Keratinocyte (primary cell): Measurements from ENCODE around the gene APOA5. TPM values are rescaled to one million over a fixed set of nuclear protein-coding genes. Genes with fewer than 3 reads are reported as not detected.
A peak's percentile ranks its signal among the peaks of the same experiment; 100 is the strongest.

Experiments
- DNase-seq: peaks from one replicate; pipeline ENCODE4 v3.0.0-alpha.2; 2011; ENCODE audit warnings: low read depth, missing footprints, low spot score
- FAIRE-seq: peaks from 2 replicates; lab custom pipeline; 2011; peaks lifted over from hg19 to GRCh38; lab: Jason Lieb, UNC
- H2AFZ ChIP-seq: 2 replicates; pipeline ENCODE4 v1.6.0; 2012; ENCODE audit warnings: low read length, control low read depth, inconsistent platforms; ENCODE audit not compliant: control insufficient read depth
- H3K27ac ChIP-seq: 2 replicates; pipeline ENCODE4 v1.5.1; 2011; ENCODE audit warnings: low read length; ENCODE audit not compliant: control insufficient read depth, insufficient read depth
- H3K27me3 ChIP-seq: 3 replicates; pipeline ENCODE4 v1.6.0; 2011; ENCODE audit warnings: low read length; ENCODE audit not compliant: control insufficient read depth, insufficient read depth; ENCODE audit errors: extremely low read depth
- H3K36me3 ChIP-seq, 2 experiments: 2 replicates in 1 of 2; 3 replicates in 1 of 2; pipeline ENCODE4 v1.5.1; 2011; ENCODE audit warnings: low read length in 2 of 2, mild to moderate bottlenecking in 1 of 2; ENCODE audit not compliant: control insufficient read depth in 2 of 2, insufficient read depth in 2 of 2; ENCODE audit errors: extremely low read depth in 1 of 2
- H3K4me1 ChIP-seq: 3 replicates; pipeline ENCODE4 v1.5.1; 2011; ENCODE audit warnings: low read length; ENCODE audit not compliant: control insufficient read depth, insufficient read depth; ENCODE audit errors: extremely low read depth
- H3K4me2 ChIP-seq: 3 replicates; pipeline ENCODE4 v1.6.0; 2011; ENCODE audit warnings: low read depth, low read length; ENCODE audit not compliant: control insufficient read depth, insufficient read depth; ENCODE audit errors: extremely low read depth
- H3K4me3 ChIP-seq, 3 experiments: fragments of 200-600 bp in 1 of 3; sonication (generic) in 1 of 3; 2 replicates in 2 of 3; 3 replicates in 1 of 3; pipeline ENCODE4 v1.5.1; 2011 to 2016; ENCODE audit warnings: low read length in 3 of 3, mild to moderate bottlenecking in 3 of 3, control low read depth in 2 of 3, inconsistent platforms in 1 of 3, low read depth in 1 of 3, mixed read lengths in 1 of 3, mixed run types in 1 of 3, moderate library complexity in 1 of 3; ENCODE audit not compliant: control insufficient read depth in 2 of 3, insufficient read depth in 2 of 3; ENCODE audit errors: extremely low read depth in 1 of 3
- H3K79me2 ChIP-seq: 2 replicates; pipeline ENCODE4 v1.6.0; 2012; ENCODE audit warnings: low read length; ENCODE audit not compliant: control insufficient read depth, insufficient read depth
- H3K9ac ChIP-seq: 3 replicates; pipeline ENCODE4 v1.6.0; 2011; ENCODE audit warnings: low read length; ENCODE audit not compliant: control insufficient read depth, insufficient read depth; ENCODE audit errors: extremely low read depth
- H3K9me1 ChIP-seq: 3 replicates; pipeline ENCODE4 v1.6.0; 2011; ENCODE audit warnings: low read length; ENCODE audit not compliant: control insufficient read depth, insufficient read depth; ENCODE audit errors: extremely low read depth
- H3K9me3 ChIP-seq: 2 replicates; pipeline ENCODE4 v1.5.1; 2012; ENCODE audit warnings: low read depth, low read length; ENCODE audit not compliant: control insufficient read depth
- H4K20me1 ChIP-seq: 3 replicates; pipeline ENCODE4 v1.6.0; 2011; ENCODE audit warnings: low read length; ENCODE audit not compliant: control insufficient read depth, insufficient read depth; ENCODE audit errors: extremely low read depth
- CTCF ChIP-seq, 3 experiments: IDR thresholded peaks in 1 of 3; conservative IDR thresholded peaks in 1 of 3; optimal IDR thresholded peaks in 1 of 3; 2 replicates in 2 of 3; 3 replicates in 1 of 3; pipeline versions ENCODE3 to v1.5.1; 2011; ENCODE audit warnings: low read length in 3 of 3, mild to moderate bottlenecking in 3 of 3, moderate library complexity in 2 of 3, control low read depth in 1 of 3, inconsistent platforms in 1 of 3; ENCODE audit not compliant: insufficient read depth in 2 of 3; ENCODE audit errors: extremely low read depth in 1 of 3
- EZH2 ChIP-seq: IDR thresholded peaks from one replicate; pipeline ENCODE4 v1.6.1; 2012; ENCODE audit warnings: inconsistent platforms, mild to moderate bottlenecking, low read length, moderate library complexity
- dilution Hi-C: fragments of 300-500 bp; cut with MboI; formaldehyde crosslinking; loops from one replicate; pipeline ENCODE4 v1.7.0; 2020; ENCODE audit warnings: low sequenced_read_pairs; ENCODE audit not compliant: extremely low pct_ligation_motif_present
- polyA plus RNA-seq, 5 experiments: library from polyadenylated mRNA; depleted of rRNA in 3 of 5; stranded (reverse) in 3 of 5; stranded (forward) in 1 of 5; unstranded in 1 of 5; fragments of >200 nt; gene quantifications; 1 replicate in 1 of 5; 2 replicates in 3 of 5; 3 replicates in 1 of 5; pipeline versions ENCODE4 v1.2.1 to v1.2.3, GENCODE V29; 2011 to 2012; ENCODE audit warnings: missing spikeins in 2 of 5, low read depth in 1 of 5, low replicate concordance in 1 of 5

Gene APOA5
- polyA plus RNA-seq, 1 donor (not counting 4 experiments of a cell fraction or from before 2014, with no cell fraction given): not detected

GRCh38 chr11:116786326-116786725 lies 5.4 kb downstream of the APOA5 start:
- Histone ChIP-seq H3K9me1 (no peaks in the 10 kb centered on the region), H3K9ac (no peak overlapping the region), H3K9me3 (no peaks in the 10 kb centered on the region), H3K4me1 (peaks cover 18% of the 10 kb centered on the region), H2AFZ (no peak overlapping the region), H3K27ac (no peak overlapping the region), H3K36me3 (peaks cover 31 to 47% of the 10 kb centered on the region in 2 experiments), H3K27me3 (no peaks in the 10 kb centered on the region), H3K4me3 (no peak overlapping the region), H3K4me2 (peak overlapping the region; percentile 91), H4K20me1 (no peaks in the 10 kb centered on the region), H3K79me2 (peaks cover 17% of the 10 kb centered on the region)
- TF ChIP-seq EZH2 (no peak), CTCF (optimal IDR thresholded peaks at IDR 0.05 in 1 of 3, IDR thresholded peaks at IDR 0.05 in 1 of 3, conservative IDR thresholded peaks at IDR 0.05 in 1 of 3; ENCODE audit: extremely low read depth in 1 of 3, insufficient read depth in 2 of 3, low read length in 3 of 3) (no peak)
- DNase-seq (no peak), FAIRE-seq (no peak)
- dilution Hi-C loops: no loop called here

GRCh38 chr11:116782728-116783127 lies 9.0 kb downstream of the APOA5 start:
- dilution Hi-C loops: no loop called here
- no peak for FAIRE-seq
- DNase-seq: no peak

More at GRCh38 chr11:116782728-116783127, 9.0 kb downstream of the APOA5 start:
- peaks cover 17% of the 10 kb centered on the region for H3K79me2 ChIP-seq
- H4K20me1 ChIP-seq: no peaks in the 10 kb centered on the region
- H3K4me1 ChIP-seq: peaks cover 13% of the 10 kb centered on the region
- peaks cover 46 to 75% of the 10 kb centered on the region in 2 experiments for H3K36me3 ChIP-seq
- H3K4me3 ChIP-seq: no peak overlapping the region
- H3K27me3 ChIP-seq: no peaks in the 10 kb centered on the region
- no peaks in the 10 kb centered on the region for H3K9me1 ChIP-seq
- no peak overlapping the region for H2AFZ ChIP-seq
- no peaks in the 10 kb centered on the region for H3K9me3 ChIP-seq
- no peak for TF ChIP-seq EZH2
- TF ChIP-seq CTCF (optimal IDR thresholded peaks at IDR 0.05 in 1 of 3, IDR thresholded peaks at IDR 0.05 in 1 of 3, conservative IDR thresholded peaks at IDR 0.05 in 1 of 3; ENCODE audit: extremely low read depth in 1 of 3, insufficient read depth in 2 of 3, low read length in 3 of 3): no peak
- H3K4me2 ChIP-seq: no peak overlapping the region
- H3K9ac ChIP-seq: no peak overlapping the region
- no peak overlapping the region for H3K27ac ChIP-seq
